ENCODE measurements around the gene POU6F2. TPM values are rescaled to one million over a fixed set of nuclear protein-coding genes. Genes with fewer than 3 reads are reported as not detected.
"Not testable (repeated sequence)": the region's sequence is repeated elsewhere in the genome, so short reads cannot be mapped to it uniquely, and the experiment has no call there.

POU6F2 gene
- polyA plus RNA-seq, 1 donor from 2014 or later = not detected

DNA sequence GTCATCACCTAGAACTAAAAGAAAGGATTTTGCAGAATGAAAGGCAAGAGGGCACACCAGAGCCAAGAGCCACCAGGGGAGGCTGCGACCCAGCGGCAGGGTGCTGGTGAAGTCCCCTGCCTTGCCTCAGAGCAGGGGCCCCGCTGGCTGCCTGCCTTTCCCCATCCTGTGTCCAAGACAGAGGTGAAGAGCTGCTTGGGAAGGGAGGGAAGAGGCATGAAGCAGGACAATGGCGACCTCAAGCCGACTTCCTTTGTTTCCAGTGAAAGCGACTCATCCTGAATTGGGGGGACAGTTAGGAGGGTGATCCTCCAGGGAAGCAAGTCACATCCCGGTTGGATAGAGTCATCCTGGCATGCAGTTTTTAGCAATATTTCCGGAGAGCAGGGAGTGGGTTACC lies 333.0 kb downstream of the POU6F2 start:
- Mint-ChIP-seq H3K9me3 (no peaks in the 10 kb centered on the region), H3K4me1 (no peaks in the 10 kb centered on the region), H3K27me3 (no peaks in the 10 kb centered on the region), H3K27ac (no peak overlapping the region), H3K36me3 (no peaks in the 10 kb centered on the region), H3K4me3 (no peak overlapping the region)

DNA sequence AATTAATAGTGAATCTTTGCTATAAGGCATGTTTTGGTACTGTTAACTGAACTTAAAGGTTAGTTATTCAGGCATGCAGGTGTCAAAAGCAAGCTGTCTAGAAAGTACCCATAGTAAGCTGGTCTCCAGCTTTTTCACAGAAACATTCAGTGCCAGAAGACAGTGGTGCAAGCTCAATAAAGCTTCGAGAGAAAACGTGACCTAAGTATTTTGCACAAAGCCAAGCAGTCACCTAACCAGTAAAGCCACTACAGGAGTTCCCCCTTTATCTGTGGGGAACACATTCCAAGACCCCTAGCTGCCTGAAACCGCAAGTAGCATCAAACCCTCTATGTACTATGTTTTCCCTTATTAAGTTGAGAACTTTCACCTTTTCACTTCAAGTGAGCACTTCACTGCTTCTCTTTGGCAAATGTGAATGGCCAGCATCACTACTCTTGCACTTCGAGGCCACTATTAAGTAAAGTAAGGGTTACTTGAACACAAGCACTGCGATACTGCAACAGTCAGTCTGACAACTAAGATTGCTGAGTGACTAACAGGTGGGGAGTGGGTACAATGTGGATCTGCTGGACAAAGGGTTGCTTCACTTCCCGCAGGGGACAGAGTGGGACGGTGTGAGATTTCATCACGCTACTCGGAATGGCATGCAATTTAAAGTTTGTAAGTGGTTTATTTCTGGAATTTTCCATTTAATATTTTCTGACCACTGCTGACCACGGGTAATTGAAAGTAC lies 334.7 kb downstream of the POU6F2 start:
- Mint-ChIP-seq H3K9me3 (no peaks in the 10 kb centered on the region), H3K4me3 (no peak overlapping the region), H3K27me3 (peaks cover 4% of the 10 kb centered on the region), H3K27ac (no peak overlapping the region), H3K36me3 (no peaks in the 10 kb centered on the region), H3K4me1 (no peaks in the 10 kb centered on the region)

DNA sequence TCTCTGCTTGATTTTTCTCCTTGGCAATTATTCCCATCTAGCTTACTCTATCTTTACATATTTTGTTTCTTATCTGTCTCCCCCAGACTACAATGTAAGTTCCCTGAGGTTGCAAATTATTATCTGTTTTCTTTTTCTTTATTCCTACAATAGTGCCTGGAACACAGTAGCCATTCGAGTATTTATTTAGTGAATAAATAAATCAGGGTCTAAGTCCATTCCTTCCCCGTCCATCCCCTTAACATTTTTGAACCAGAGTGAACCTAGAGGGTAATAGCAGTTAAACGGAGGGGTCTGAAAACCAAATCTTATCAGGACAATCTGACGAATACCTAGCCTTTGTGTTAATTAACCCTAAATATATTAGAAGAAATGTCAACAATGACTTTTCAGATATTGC lies 335.7 kb downstream of the POU6F2 start:
- H3K4me1 Mint-ChIP-seq = no peaks in the 10 kb centered on the region
- peaks cover 6% of the 10 kb centered on the region for H3K27me3 Mint-ChIP-seq
- H3K4me3 Mint-ChIP-seq = peak overlapping the region in 1 of 4 donors; percentile 1
- no peaks in the 10 kb centered on the region for H3K9me3 Mint-ChIP-seq
- H3K36me3 Mint-ChIP-seq = no peaks in the 10 kb centered on the region
- no peak overlapping the region for H3K27ac Mint-ChIP-seq

DNA sequence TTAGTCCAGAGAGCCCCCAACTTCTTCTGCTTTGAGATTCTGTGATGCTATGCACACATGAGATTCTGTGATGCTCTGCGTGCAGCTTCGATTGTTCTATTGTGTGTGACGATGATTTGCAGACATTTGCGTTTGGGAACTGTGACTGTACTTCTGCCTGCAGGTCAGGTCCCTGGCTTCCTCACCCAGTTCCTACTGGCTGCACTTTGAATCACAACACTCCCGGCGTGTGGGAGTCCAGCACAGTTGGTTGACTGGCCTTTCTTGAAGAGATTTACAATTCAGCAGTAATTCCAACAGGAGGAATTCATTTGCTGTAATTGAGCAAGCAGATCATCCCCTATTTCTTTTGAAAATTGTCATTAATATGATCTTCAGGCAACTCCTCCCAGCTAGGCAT lies 336.3 kb downstream of the POU6F2 start:
- H3K9me3 Mint-ChIP-seq = no peaks in the 10 kb centered on the region
- H3K36me3 Mint-ChIP-seq = no peaks in the 10 kb centered on the region
- H3K27me3 Mint-ChIP-seq = peaks cover 6% of the 10 kb centered on the region
- H3K4me3 Mint-ChIP-seq = no peak overlapping the region
- H3K27ac Mint-ChIP-seq = no peak overlapping the region
- no peaks in the 10 kb centered on the region for H3K4me1 Mint-ChIP-seq

DNA sequence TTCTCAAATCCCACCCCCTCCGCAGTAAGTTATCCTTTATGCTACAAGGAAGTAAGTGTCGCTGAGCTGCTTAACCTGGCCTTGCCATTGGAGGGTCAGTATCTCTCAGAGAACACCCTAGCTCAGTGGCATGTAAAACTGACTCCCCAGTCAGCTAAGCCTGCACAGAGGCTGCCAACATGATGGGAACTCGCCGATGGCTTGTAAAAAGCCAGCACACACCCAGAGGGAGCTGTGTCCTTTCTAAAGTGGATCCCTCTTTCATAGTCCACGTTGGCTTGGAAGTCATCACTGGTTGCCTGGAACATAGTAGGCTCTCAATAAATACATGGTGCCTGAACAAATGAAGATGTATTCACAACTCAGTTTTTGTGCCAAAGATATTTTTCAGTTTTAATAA lies 339.4 kb downstream of the POU6F2 start:
- H3K36me3 Mint-ChIP-seq = no peaks in the 10 kb centered on the region
- peaks cover 6% of the 10 kb centered on the region for H3K27me3 Mint-ChIP-seq
- H3K9me3 Mint-ChIP-seq = no peaks in the 10 kb centered on the region
- H3K27ac Mint-ChIP-seq = no peak overlapping the region
- H3K4me3 Mint-ChIP-seq = no peak overlapping the region
- no peaks in the 10 kb centered on the region for H3K4me1 Mint-ChIP-seq

DNA sequence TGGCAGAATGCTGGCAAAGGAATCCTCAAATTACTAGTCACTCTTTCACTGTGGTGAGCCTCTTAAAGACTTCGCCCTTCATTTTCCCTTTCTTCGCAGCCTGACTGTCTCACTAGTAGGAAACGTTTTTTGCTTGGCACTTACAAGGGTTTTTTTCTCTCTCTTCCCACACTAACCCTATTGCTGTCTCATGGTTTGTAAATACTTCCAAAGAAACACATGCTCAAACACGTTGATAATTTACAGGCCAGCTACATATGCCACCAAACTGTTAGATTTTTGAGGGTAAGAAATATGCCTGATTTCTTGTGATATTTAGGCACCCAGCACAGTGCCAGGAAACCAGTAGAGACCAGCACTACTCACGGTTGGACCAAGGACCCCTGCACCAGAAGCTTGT lies 340.2 kb downstream of the POU6F2 start:
- Mint-ChIP-seq H3K27ac (peak overlapping the region in 1 of 3 donors; percentile 64), H3K36me3 (no peaks in the 10 kb centered on the region), H3K27me3 (peaks cover 6% of the 10 kb centered on the region), H3K4me1 (peaks cover 0 to 2% (median 0%) of the 10 kb centered on the region in 3 donors), H3K9me3 (no peaks in the 10 kb centered on the region), H3K4me3 (no peak overlapping the region)

DNA sequence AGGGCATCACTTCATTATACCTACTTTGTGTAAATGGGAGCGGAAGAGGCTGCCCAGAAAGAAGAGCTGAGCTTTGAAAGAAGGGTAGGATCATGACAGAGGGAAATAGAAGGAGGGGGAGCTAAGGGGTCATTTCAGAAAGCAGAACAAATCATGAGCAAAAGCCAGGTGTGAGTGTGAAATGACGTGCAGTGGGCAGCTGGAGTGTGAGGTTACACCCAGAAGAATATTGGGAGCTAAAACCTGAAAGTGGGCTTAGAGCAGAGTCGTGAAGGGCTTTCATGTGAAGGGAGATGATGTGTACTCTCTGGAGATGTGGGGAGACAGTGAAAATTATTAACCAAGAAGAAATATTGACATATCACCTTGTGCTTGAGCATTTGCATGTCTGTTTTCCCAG lies 343.5 kb downstream of the POU6F2 start:
- H3K36me3 Mint-ChIP-seq = no peaks in the 10 kb centered on the region

DNA sequence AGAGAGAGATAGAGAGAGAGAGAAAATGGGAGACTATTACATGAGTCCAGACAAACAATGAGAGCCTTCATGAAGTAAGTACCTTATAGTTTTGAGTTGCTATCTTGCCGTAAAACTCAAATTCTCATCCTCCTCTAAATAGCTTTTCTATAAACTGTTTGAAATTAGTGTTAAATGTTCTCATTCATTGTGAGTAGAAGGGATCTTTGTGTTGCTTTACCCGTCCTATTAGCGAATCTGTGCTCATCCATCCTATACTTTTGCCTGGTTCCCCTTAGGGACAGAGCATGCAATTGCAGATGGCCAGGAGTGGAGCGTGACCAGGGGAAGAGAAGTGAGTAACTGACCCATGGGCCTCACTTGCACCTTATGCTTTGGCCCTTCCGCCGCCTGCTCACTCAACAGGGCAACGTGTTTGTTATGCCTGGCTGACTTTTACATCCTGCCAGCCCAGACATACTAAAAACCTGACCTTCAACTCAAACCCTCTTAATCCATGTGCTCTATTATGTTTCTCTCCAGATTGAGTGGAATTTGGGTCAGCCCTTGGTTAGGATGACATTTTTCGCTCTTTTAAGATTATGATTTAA lies 344.3 kb downstream of the POU6F2 start:
- Mint-ChIP-seq H3K27ac (no peak overlapping the region), H3K27me3 (peaks cover 3% of the 10 kb centered on the region), H3K9me3 (peaks cover 0 to 4% (median 0%) of the 10 kb centered on the region in 3 donors), H3K4me3 (peak overlapping the region in 1 of 4 donors; percentile 9), H3K36me3 (no peaks in the 10 kb centered on the region), H3K4me1 (peaks cover 0 to 2% (median 1%) of the 10 kb centered on the region in 3 donors)

More for the DNA sequence above, 343.5 kb downstream of the POU6F2 start:
- Mint-ChIP-seq H3K4me1 (peaks cover 0 to 2% (median 1%) of the 10 kb centered on the region in 3 donors), H3K27me3 (peaks cover 7% of the 10 kb centered on the region), H3K27ac (no peak overlapping the region), H3K4me3 (peak overlapping the region in 1 of 4 donors; percentile 67), H3K9me3 (peaks cover 0 to 4% (median 0%) of the 10 kb centered on the region in 3 donors)

DNA sequence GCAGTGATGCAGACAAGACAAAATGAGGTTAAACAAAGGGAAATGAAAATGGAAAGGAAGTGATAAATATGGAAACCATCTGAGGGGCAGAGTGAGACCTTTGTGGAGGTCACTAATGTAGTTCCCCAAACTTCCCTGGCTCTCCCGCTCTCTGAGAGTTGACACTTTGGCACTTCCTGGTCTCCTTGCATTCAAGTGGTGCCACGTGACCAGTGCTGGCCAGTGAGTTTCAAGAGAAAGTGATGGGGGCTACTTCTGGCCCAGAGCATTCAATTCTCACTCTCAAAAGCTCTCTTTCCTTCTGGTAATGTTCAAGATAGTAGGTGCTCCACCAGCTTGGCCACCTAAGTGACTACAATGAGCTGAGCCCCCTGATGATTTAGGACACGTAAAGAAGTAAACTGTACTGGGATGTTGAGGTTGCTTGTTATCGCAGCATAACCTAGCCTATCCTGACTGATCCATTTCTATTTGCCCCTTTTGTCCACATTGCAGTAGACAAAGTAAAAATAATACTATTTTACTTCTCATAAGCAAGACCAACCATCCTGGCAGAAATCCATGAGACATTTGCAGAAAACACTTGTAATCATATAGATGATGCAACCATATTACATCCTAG lies 346.5 kb downstream of the POU6F2 start:
- Mint-ChIP-seq H3K36me3 (no peaks in the 10 kb centered on the region), H3K9me3 (peaks cover 0 to 4% (median 0%) of the 10 kb centered on the region in 3 donors), H3K4me1 (peaks cover 0 to 2% (median 1%) of the 10 kb centered on the region in 3 donors), H3K27me3 (peaks cover 1% of the 10 kb centered on the region), H3K4me3 (no peak overlapping the region), H3K27ac (peak overlapping the region in 1 of 3 donors; percentile 28)

DNA sequence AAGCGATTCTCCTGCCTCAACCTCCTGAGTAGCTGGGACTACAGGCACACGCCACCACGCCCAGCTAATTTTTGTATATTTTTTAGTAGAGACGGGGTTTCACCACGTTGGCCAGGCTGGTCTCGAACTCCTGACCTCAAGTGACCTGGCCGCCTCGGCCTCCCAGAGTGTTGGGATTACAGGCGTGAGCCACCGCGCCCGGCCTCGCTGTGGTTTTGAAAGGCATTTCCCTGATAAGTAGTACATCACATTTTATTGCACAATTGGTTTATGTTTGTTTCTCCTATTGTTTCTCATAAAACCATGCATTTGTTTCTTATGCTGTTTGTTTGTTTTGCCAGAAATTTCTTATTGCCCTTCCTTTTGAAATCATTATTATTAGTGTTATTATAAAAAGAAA lies 353.9 kb downstream of the POU6F2 start:
- H3K9me3 Mint-ChIP-seq, H3K4me1 Mint-ChIP-seq, H3K27me3 Mint-ChIP-seq, H3K36me3 Mint-ChIP-seq, H3K27ac Mint-ChIP-seq, H3K4me3 Mint-ChIP-seq: not testable (repeated sequence)

DNA sequence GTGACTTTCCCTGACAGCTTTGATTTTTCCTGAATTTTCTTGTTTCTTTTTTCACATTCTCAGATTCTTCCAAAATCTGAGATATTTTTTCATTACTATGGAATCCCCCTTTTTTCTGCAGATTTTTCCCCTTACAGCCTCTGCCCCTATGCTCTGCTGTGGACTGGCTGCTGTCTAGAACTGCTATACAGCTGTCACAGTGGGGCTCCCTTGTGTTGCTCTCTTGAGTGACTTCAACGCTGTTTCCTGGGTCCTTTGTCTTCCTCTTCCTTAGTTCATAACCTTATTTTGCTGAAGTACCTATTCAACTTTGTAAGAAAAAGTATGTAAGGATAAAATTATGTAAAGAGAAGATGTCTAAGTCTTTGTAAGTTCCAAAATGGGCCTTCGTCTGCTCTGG lies 354.4 kb downstream of the POU6F2 start:
- H3K9me3 Mint-ChIP-seq = no peaks in the 10 kb centered on the region
- H3K27me3 Mint-ChIP-seq = peaks cover 3% of the 10 kb centered on the region
- H3K36me3 Mint-ChIP-seq = no peaks in the 10 kb centered on the region
- H3K4me1 Mint-ChIP-seq = no peaks in the 10 kb centered on the region
- no peak overlapping the region for H3K27ac Mint-ChIP-seq
- H3K4me3 Mint-ChIP-seq = no peak overlapping the region

DNA sequence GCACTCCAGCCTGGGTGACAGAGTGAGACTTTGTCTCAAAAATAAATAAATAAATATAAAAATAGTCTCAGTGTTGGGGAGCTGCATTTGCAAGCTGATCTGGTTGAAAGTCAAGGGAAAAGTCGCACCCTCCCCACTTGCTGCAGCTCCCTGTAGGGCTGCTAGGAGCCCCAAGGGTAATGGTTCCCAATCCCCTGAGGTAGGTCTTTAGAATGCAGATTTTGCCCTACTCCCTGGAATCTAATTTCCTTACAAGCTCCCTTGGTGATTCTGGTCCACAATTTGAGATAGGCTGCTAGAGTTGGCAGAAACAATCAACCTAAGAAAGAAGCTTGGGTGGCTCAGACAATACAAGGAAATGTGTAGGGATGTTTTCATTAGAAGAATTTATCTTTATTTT lies 356.0 kb downstream of the POU6F2 start:
- Mint-ChIP-seq H3K27me3 (peaks cover 4% of the 10 kb centered on the region), H3K4me3 (no peak overlapping the region), H3K4me1 (no peaks in the 10 kb centered on the region), H3K27ac (no peak overlapping the region), H3K36me3 (no peaks in the 10 kb centered on the region), H3K9me3 (no peaks in the 10 kb centered on the region)

DNA sequence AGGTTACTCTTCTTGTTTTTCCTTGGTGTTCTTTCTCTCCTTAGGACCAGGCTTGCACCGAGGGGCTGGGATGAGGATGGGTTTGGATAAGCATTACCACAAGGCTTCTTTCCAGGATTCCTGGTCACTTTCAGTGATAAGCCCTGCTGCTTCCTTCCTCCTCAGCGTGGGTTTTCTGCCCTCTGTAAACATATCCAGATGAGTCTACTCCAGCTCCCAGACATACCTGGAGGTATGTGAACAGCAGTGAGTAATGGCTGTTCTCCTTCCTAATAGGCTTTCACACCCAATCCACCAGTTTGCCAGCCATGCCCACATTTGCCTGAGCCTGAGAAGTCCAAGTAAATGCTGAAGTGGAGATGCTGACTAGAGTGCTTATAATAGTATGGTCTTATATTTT lies 358.7 kb downstream of the POU6F2 start:
- H3K27ac Mint-ChIP-seq = no peak overlapping the region
- no peaks in the 10 kb centered on the region for H3K4me1 Mint-ChIP-seq
- H3K4me3 Mint-ChIP-seq = no peak overlapping the region

DNA sequence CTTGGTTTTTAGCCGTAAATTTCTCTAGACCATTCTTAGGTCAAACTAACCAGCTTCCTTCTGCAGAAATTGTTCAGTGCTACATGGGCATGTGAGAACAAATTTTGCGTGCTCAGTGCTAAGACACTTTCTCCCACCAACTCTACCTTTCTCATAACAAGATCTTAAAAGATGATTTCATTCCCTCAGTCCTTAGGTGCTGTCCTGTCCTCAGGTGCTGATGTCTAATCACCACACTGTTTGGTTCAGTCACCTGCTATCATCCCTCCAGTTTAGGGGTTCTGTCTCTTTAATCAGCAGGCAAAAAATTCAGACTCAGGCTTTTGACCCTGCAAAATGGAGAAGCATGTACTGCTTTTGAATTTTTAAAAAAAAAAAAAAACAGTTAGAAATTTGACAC lies 361.0 kb downstream of the POU6F2 start:
- Mint-ChIP-seq H3K4me3 (no peak overlapping the region), H3K27me3 (peaks cover 5% of the 10 kb centered on the region)

More for the DNA sequence above, 358.7 kb downstream of the POU6F2 start:
- Mint-ChIP-seq H3K36me3 (no peaks in the 10 kb centered on the region), H3K27me3 (peaks cover 7% of the 10 kb centered on the region), H3K9me3 (no peaks in the 10 kb centered on the region)

DNA sequence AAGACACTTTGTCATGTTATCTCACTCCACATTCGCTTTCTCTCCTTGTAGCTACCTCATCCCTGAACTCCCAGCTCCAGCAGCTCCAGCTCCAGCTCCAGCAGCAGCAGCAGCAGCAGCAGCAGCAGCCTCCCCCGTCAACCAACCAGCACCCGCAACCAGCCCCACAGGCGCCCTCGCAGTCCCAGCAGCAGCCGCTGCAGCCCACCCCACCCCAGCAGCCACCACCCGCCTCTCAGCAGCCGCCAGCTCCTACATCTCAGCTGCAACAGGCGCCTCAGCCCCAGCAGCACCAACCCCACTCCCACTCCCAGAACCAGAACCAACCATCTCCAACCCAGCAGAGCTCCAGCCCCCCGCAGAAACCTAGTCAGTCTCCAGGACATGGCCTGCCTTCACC lies 361.9 kb downstream of the POU6F2 start:
- H3K4me3 Mint-ChIP-seq = no peak overlapping the region
- H3K4me1 Mint-ChIP-seq = no peaks in the 10 kb centered on the region
- H3K9me3 Mint-ChIP-seq = no peaks in the 10 kb centered on the region
- H3K36me3 Mint-ChIP-seq = no peaks in the 10 kb centered on the region
- peaks cover 5% of the 10 kb centered on the region for H3K27me3 Mint-ChIP-seq
- H3K27ac Mint-ChIP-seq = peak overlapping the region in 1 of 3 donors; percentile 83

More for the DNA sequence above, 361.0 kb downstream of the POU6F2 start:
- no peak overlapping the region for H3K27ac Mint-ChIP-seq
- H3K36me3 Mint-ChIP-seq = no peaks in the 10 kb centered on the region
- no peaks in the 10 kb centered on the region for H3K4me1 Mint-ChIP-seq
- no peaks in the 10 kb centered on the region for H3K9me3 Mint-ChIP-seq
